Measurements from ENCODE around the gene FBN1. TPM values are rescaled to one million over a fixed set of nuclear protein-coding genes. Genes with fewer than 3 reads are reported as not detected.

FBN1 gene
- total and polyA plus RNA-seq, 10 of the 15 experiments (the other 5 are each of a cell fraction or from before 2014, with no cell fraction given): 2.2 to 15.3 (median 7.0) TPM

- TF ChIP-seq HDAC2 (IDR thresholded peaks at IDR 0.05) (no peak), FOXM1 (IDR thresholded peaks at IDR 0.05; ENCODE audit: low read depth, low read length) (no peak), ZSCAN29 (IDR thresholded peaks at IDR 0.05) (no peak), POLR2A (IDR thresholded peaks at IDR 0.05; ENCODE audit: low read depth, low read length) (no peak)
Measured at GRCh38 chr15:48581219-48581618, 64.3 kb downstream of the FBN1 start (continued).

- no peaks in the 10 kb centered on the region for H3K79me2 ChIP-seq (ENCODE audit: control insufficient read depth, insufficient read depth, low read length)
- 98% methylated on average over 2 of the region's 2 CpGs for WGBS (ENCODE audit: insufficient coverage, insufficient replicate concordance, low lambda C conversion rate, missing lambda C conversion rate)
- no peak overlapping the region for H3K9ac ChIP-seq (ENCODE audit: control insufficient read depth, insufficient read depth, low read length)
- TF ChIP-seq SMARCA5 (IDR thresholded peaks at IDR 0.05): no peak
- TF ChIP-seq ESRRA (IDR thresholded peaks at IDR 0.05; ENCODE audit: low read length): no peak
- no peak for TF ChIP-seq CHD4 (IDR thresholded peaks at IDR 0.05)
- TF ChIP-seq HCFC1 (IDR thresholded peaks at IDR 0.05; ENCODE audit: low read length): no peak
- TF ChIP-seq ZSCAN29 (IDR thresholded peaks at IDR 0.05): no peak
- no peak for TF ChIP-seq CUX1 (IDR thresholded peaks at IDR 0.05; ENCODE audit: insufficient replicate concordance, low read depth, low read length)
- TF ChIP-seq SKIL (IDR thresholded peaks at IDR 0.05; ENCODE audit: low read depth, poor library complexity, severe bottlenecking): no peak
- H3K27ac ChIP-seq (ENCODE audit: control insufficient read depth, insufficient read depth): no peak overlapping the region
- H3K4me2 ChIP-seq (ENCODE audit: control insufficient read depth, insufficient read depth): no peak overlapping the region
- RAD21 ChIA-PET (ENCODE audit: unreplicated experiment): interaction anchor here (1.1 to 1.4 kb wide), 3 partner anchors 10 to 15 kb away, joined by 3 to 5 read pairs (median 3); no protein-coding TSS in a partner anchor
- CTCF ChIA-PET: interaction anchor here (0.6 to 0.8 kb wide), 2 partner anchors 23 to 647 kb away, joined by 3 to 4 read pairs; no protein-coding TSS in a partner anchor
- POLR2A ChIA-PET: interaction anchor here (0.6 to 1.2 kb wide), 3 partner anchors 9 to 83 kb away, joined by 3 read pairs; no protein-coding TSS in a partner anchor
- no peak overlapping the region for H2AFZ ChIP-seq (ENCODE audit: control insufficient read depth, low read depth, low read length)
- DNase-seq (ENCODE audit: low read depth, low spot score) (no peak), ATAC-seq (no peak), FAIRE-seq (no peak)
- H3K4me3 ChIP-seq: no peak overlapping the region
- H3K27me3 ChIP-seq (replicated peaks in 1 of 2; ENCODE audit: control insufficient read depth in 2 of 2, insufficient read depth in 2 of 2, low read length in 1 of 2): no peaks in the 10 kb centered on the region
- SMC1A ChIA-PET (ENCODE audit: uncharacterized antibody, unreplicated experiment): interaction anchor here (1.0 to 1.3 kb wide), 5 partner anchors 12 to 221 kb away, joined by 3 to 4 read pairs (median 3); no protein-coding TSS in a partner anchor
- no peaks in the 10 kb centered on the region for H3K4me1 ChIP-seq (ENCODE audit: control insufficient read depth, insufficient read depth, low read length)
- no TSS peak for BruUV-seq (replicated peaks)
- in situ Hi-C loops (cut with MboI) (no loop called here), intact Hi-C loops (cut with micrococcal nuclease; ENCODE audit: unreplicated experiment) (no loop called here)
- no peaks in the 10 kb centered on the region for H3K9me3 ChIP-seq (replicated peaks; ENCODE audit: control insufficient read depth, insufficient read depth, low read length)
- H3K36me3 ChIP-seq (ENCODE audit: control insufficient read depth in 2 of 2, insufficient read depth in 2 of 2, low read length in 1 of 2): no peaks in the 10 kb centered on the region
- H4K20me1 ChIP-seq (ENCODE audit: control insufficient read depth, insufficient read depth): no peaks in the 10 kb centered on the region
Measured at GRCh38 chr15:48580736-48581135, 64.8 kb downstream of the FBN1 start.
